Activated naive CD8-positive, alpha-beta T cell treated with anti-CD3 and anti-CD28 coated beads, Interleukin-2, amount 10 ng/mL, durations not matched to agents 7 days and 5 days (primary cell): ENCODE results near the gene MRPL37. TPM values are rescaled to one million over a fixed set of nuclear protein-coding genes. Genes with fewer than 3 reads are reported as not detected.
A peak's percentile ranks its signal among the peaks of the same experiment; 100 is the strongest.
"Not testable (repeated sequence)": the region's sequence is repeated elsewhere in the genome, so short reads cannot be mapped to it uniquely, and the experiment has no call there.

Experiments
- ATAC-seq: fragments of 150-1000 bp; cut with Tn5 transposase; one replicate; pipeline ENCODE4 v1.10.0; 2021; ENCODE audit warnings: low read depth, moderate library complexity
- POLR2A ChIA-PET: fragments of 350-600 bp; sonication (Branson Sonifier 250); formaldehyde crosslinking; loops from one replicate; lab custom pipeline; 2021; ENCODE audit warnings: antibody characterized with exemption; lab: Charles Lee
- DNase-seq: peaks from one replicate; pipeline ENCODE4 v3.0.0; 2021
- H3K27ac Mint-ChIP-seq: one replicate; pipeline ENCODE4 v1.8.0; 2022; ENCODE audit warnings: mild to moderate bottlenecking, mixed read lengths
- H3K27me3 Mint-ChIP-seq: one replicate; pipeline ENCODE4 v1.8.0; 2022; ENCODE audit warnings: mild to moderate bottlenecking, moderate library complexity, mixed read lengths
- H3K36me3 Mint-ChIP-seq: one replicate; pipeline ENCODE4 v1.8.0; 2021; ENCODE audit warnings: mild to moderate bottlenecking, mixed read lengths
- H3K4me1 Mint-ChIP-seq: one replicate; pipeline ENCODE4 v1.8.0; 2021; ENCODE audit warnings: mixed read lengths
- H3K4me3 Mint-ChIP-seq: one replicate; pipeline ENCODE4 v1.8.0; 2022; ENCODE audit warnings: mild to moderate bottlenecking, moderate library complexity, mixed read lengths
- H3K9me3 Mint-ChIP-seq: one replicate; pipeline ENCODE4 v1.8.0; 2021; ENCODE audit warnings: mixed read lengths
- total RNA-seq, 2 experiments: library from RNA; stranded (reverse); gene quantifications; one replicate each; pipeline ENCODE4 v1.2.3, GENCODE V29; 2021

Gene MRPL37
- total RNA-seq, 2 experiments from 2014 or later: 71.8 to 81.6 TPM

DNA sequence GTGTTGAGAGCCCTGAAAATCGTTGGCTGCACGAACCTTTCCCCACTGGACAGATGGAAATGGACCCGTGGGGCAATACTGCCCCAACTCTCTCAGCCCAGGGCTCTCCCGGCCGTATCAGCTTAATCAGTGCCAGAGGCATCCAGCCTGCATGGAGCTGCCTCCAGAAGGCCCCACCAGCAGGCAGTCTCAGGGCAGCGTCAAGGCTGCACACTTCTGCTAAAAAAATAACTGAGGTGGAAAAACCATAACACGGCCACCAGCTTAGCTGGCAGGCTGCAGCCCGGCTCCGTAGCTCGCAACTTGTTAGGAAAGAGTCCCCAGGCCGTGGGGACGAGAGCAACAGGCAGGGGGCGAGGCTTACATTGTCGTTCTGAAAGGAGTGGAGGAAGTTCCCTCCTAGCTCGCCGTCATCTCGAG is 27.9 kb downstream of the MRPL37 start:
- peaks cover 13% of the 10 kb centered on the region for H3K36me3 Mint-ChIP-seq
- ATAC-seq (no peak), DNase-seq (no peak)
- H3K4me1 Mint-ChIP-seq: peaks cover 18% of the 10 kb centered on the region
- no peaks in the 10 kb centered on the region for H3K27me3 Mint-ChIP-seq
- no peak overlapping the region for H3K4me3 Mint-ChIP-seq
- POLR2A ChIA-PET: no interaction called here
- no peaks in the 10 kb centered on the region for H3K9me3 Mint-ChIP-seq
- H3K27ac Mint-ChIP-seq: no peak overlapping the region

DNA sequence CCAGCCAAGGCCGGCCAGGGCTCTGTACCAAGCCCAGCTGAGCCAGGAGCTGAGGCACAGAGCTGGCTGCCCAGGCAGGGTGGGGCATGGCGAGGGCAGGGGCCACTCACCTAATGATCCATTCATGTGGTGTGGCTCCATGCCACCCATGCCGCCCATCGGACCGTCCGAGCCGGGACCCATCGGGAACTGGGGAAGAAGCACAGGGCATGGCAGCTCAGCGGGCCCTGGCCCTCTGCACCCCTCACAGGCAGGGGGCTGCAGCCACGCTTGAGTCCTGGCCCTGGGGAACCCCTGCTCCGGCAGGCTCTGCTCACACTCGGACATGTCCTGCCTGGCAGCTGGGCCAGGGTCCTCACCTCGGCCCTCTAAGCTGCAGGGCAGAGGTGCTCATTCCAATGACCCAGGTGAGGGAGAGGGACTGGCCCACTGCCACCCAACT is 28.7 kb downstream of the MRPL37 start:
- no peaks in the 10 kb centered on the region for H3K27me3 Mint-ChIP-seq
- H3K36me3 Mint-ChIP-seq: peaks cover 13% of the 10 kb centered on the region
- H3K4me3 Mint-ChIP-seq: no peak overlapping the region
- POLR2A ChIA-PET: interaction anchor here (2.1 kb wide), 1 partner anchor 57 kb away, joined by 5 read pairs; no protein-coding TSS in a partner anchor
- peak overlapping the region; percentile 53 for H3K27ac Mint-ChIP-seq
- H3K9me3 Mint-ChIP-seq: no peaks in the 10 kb centered on the region
- H3K4me1 Mint-ChIP-seq: peaks cover 18% of the 10 kb centered on the region
- DNase-seq (no peak), ATAC-seq (no peak)

DNA sequence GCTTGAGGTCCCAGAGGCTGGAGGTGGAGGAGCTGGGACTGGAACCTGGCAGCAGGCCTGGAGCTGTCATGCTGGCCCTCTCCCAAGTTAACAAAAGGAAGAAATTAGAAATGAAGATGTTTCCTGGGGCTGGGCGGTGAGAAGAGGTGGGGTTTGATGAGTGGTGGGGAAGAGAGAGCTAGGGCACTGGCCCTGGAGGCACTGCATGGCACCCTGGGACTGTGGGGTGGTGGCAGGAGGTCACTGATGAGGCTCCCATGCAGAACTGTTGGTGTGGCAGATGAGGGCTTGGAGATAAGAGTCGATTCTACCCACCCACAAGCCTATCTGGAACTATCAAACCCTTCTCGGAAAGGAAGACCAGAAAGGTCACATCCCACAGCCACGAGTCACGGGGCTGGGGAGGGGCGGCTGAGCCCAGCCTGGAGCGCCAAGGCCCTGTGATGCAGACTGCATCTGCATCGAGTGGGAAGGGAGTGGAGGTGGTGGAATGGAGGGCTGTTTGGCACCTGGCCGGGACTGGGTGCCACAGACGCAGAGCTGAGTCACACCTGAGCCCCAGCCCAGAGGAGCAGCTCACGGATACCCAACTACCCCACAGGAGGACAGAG is 29.4 kb downstream of the MRPL37 start:
- POLR2A ChIA-PET: interaction anchor here (0.7 to 2.1 kb wide), 3 partner anchors 9 to 56 kb away, joined by 3 to 5 read pairs (median 3); partner anchors contain the start of genes CYB5RL and MRPL37
- ATAC-seq: peak; percentile 41
- Mint-ChIP-seq H3K27ac (peak overlapping the region; percentile 53), H3K4me1 (peaks cover 18% of the 10 kb centered on the region), H3K4me3 (peak overlapping the region; percentile 17), H3K36me3 (peaks cover 11% of the 10 kb centered on the region), H3K9me3 (no peaks in the 10 kb centered on the region), H3K27me3 (no peaks in the 10 kb centered on the region)
- DNase-seq: no peak

DNA sequence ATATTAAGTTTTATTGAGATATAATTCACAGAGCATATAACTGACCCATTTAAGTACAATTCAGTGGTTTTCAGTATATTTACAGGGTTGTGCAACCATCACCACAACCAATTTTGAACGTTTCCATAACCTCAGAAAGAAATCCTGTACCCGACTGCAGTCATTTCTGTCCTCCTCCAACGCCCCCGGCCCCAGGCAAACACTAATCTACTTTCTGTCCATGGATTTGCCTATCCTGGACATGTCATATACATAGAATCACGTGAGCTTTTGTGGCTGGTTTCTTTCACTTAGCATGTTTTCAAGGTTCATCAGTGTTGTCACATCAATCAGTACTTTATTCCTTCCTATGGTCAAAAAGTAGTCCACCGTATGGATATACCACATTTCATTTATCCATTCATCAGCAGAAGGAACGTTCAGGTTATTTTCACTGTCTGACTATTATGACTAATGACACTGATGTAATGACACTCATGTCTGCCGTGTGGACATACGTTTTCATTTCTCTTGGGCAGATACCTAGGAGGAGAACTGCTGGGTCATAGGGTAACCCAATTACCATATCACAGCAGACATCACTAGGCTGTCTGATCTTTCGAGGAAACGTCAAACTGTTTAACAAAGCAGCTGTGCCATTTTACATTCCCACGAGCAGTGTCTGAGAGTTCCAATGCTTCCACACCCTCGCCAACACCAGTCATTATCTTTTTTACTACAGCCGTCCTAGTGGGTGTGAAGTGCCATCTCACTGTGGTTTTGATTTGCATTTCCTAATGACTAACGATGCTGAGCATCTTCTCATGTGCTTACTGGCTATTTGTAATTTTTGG is 30.8 kb downstream of the MRPL37 start:
- no peaks in the 10 kb centered on the region for H3K9me3 Mint-ChIP-seq
- peaks cover 13% of the 10 kb centered on the region for H3K36me3 Mint-ChIP-seq
- no peak for ATAC-seq
- H3K27ac Mint-ChIP-seq: peak overlapping the region; percentile 26
- no peak for DNase-seq
- peaks cover 21% of the 10 kb centered on the region for H3K4me1 Mint-ChIP-seq
- no peak overlapping the region for H3K4me3 Mint-ChIP-seq
- POLR2A ChIA-PET: interaction anchor here (1.4 kb wide), 1 partner anchor 30 kb away, joined by 3 read pairs; the partner anchor contains the start of genes CYB5RL and MRPL37
- no peaks in the 10 kb centered on the region for H3K27me3 Mint-ChIP-seq

DNA sequence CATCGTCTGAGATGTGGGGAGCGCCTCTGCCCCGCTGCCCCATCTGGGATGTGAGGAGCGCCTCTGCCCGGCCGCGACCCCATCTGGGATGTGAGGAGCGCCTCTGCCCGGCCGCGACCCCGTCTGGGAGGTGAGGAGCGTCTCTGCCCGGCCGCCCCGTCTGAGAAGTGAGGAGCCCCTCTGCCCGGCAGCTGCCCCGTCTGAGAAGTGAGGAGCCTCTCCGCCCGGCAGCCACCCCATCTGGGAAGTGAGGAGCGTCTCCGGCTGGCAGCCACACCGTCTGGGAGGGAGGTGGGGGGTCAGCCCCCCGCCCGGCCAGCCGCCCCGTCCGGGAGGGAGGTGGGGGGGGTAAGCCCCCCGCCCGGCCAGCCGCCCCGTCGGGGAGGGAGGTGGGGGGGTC is 33.2 kb downstream of the MRPL37 start:
- ATAC-seq, DNase-seq, POLR2A ChIA-PET, H3K9me3 Mint-ChIP-seq, H3K4me3 Mint-ChIP-seq, H3K27ac Mint-ChIP-seq, H3K27me3 Mint-ChIP-seq: not testable (repeated sequence)
- peaks cover 20% of the 10 kb centered on the region for H3K36me3 Mint-ChIP-seq
- peaks cover 21% of the 10 kb centered on the region for H3K4me1 Mint-ChIP-seq

DNA sequence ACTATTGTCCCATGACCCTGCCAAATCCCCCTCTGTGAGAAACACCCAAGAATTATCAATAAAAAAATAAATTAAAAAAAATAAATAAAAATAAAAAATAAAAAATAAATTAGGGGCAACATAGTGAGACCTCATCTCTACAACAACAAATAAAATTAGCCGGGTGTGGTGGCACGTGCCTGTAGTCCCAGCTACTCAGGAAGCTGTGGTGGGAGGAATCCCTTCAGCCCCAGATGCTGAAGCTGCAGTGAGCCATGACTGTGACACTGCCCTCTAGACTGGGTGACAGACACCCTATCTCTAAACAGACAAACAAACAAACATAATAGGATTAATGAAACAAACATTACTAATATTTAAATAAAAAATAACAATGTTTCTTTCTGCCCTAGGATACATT is 34.3 kb downstream of the MRPL37 start:
- peaks cover 23% of the 10 kb centered on the region for H3K36me3 Mint-ChIP-seq
- DNase-seq (no peak), ATAC-seq (no peak)
- H3K4me1 Mint-ChIP-seq: peaks cover 20% of the 10 kb centered on the region
- no peaks in the 10 kb centered on the region for H3K27me3 Mint-ChIP-seq
- no peak overlapping the region for H3K4me3 Mint-ChIP-seq
- no peak overlapping the region for H3K27ac Mint-ChIP-seq
- H3K9me3 Mint-ChIP-seq: no peaks in the 10 kb centered on the region
- POLR2A ChIA-PET: no interaction called here

DNA sequence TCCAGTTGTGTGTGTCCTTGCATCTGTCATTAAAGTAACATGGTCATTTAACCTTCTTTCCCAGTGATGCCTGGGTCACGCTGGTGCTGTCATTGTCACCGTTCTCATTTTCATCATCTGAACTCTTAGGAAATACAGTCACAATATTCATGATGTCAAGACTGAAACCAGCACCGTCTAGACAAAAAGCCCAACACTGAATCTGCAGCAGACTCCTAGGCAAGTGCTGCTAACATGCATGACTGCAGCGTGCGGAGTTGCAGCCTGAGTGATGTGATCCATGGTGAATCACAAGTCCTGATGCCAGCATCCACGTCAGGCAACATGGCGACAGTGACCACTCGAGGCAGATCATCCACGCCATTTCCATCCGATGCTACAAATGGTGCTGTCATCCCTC is 37.6 kb downstream of the MRPL37 start:
- Mint-ChIP-seq H3K27me3 (no peaks in the 10 kb centered on the region), H3K27ac (no peak overlapping the region), H3K4me3 (no peak overlapping the region), H3K4me1 (peaks cover 8% of the 10 kb centered on the region), H3K9me3 (no peaks in the 10 kb centered on the region), H3K36me3 (peaks cover 19% of the 10 kb centered on the region)
- POLR2A ChIA-PET: no interaction called here
- DNase-seq (no peak), ATAC-seq (no peak)

DNA sequence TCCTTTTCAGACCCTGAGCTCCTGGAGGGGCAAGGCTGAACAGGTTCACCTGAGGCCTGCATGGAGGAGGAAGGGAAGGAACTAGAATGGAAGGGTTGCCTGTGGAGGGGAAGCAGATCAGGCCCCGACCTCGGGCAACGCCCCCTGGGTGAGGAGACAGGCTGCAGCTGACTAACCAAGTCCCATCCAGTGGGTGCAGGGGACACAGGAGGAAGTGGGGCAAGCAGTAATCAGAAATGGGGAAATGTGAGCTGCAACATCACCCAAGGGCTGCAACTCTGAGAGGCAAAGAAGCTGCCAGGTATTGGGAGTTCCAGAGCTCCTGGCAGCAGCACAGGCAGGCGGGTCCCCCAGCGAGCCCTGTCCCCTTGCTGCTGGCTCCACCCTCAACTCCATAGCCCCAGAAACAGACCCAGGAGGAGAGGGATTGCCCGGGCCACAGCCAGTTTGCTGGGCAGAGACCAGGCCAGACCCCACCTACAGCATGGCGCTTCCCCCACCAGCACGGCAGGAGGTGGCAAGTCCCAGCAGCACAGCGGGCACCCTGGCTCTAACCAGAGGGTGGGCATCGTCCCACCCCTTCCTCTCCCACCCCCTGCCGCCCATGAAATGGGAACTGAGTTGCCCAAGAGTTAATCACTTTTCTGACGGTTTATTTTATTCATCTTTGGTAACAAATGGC is 38.5 kb downstream of the MRPL37 start:
- Mint-ChIP-seq H3K36me3 (peaks cover 23% of the 10 kb centered on the region), H3K27ac (peak overlapping the region; percentile 25), H3K4me1 (peaks cover 11% of the 10 kb centered on the region), H3K4me3 (no peak overlapping the region), H3K9me3 (no peaks in the 10 kb centered on the region), H3K27me3 (no peaks in the 10 kb centered on the region)
- no peak for ATAC-seq
- no peak for DNase-seq
- POLR2A ChIA-PET: no interaction called here

DNA sequence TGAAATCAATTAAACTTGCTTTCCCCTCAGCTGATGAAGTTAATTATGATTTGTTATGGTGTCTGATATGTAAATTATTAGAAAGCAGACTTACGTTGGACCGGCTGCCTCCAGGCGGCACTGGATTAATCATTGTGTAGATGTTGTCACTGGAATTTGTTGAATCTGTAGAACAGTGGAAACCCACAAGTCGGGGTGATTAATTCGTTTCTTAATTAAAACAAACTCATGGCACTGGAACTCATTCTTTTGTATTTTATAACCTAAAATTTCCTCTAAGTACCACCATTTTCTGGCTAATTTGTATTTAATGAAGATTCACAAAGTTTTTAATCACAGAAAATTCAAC is 39.0 kb downstream of the MRPL37 start:
- Mint-ChIP-seq H3K4me3 (no peak overlapping the region), H3K36me3 (peaks cover 23% of the 10 kb centered on the region), H3K27me3 (no peaks in the 10 kb centered on the region), H3K27ac (no peak overlapping the region), H3K9me3 (no peaks in the 10 kb centered on the region), H3K4me1 (peaks cover 11% of the 10 kb centered on the region)
- POLR2A ChIA-PET: no interaction called here
- no peak for DNase-seq
- no peak for ATAC-seq

DNA sequence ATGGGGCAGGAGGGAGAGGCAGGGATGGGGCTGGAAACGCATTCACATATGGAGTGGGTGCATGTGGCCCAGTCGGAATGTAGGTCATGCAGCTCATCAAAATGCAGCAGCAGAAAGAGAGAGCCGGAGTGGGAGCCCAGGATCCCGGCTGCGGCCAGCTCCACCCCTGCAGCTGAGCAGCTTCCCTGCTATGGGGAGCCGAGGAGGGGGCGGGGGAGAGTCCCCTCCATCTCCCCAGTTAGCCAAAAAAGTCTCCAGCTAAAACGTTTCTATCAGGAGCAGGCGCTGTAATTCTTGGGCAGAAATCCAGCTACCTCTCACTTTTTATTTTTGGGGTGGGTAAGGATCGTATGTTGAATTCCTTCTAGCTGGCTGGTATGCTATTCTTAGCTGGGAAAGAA is 39.7 kb downstream of the MRPL37 start:
- Mint-ChIP-seq H3K36me3 (peaks cover 20% of the 10 kb centered on the region), H3K27ac (peak overlapping the region; percentile 38), H3K4me1 (peaks cover 10% of the 10 kb centered on the region), H3K27me3 (no peaks in the 10 kb centered on the region), H3K9me3 (no peaks in the 10 kb centered on the region), H3K4me3 (no peak overlapping the region)
- DNase-seq (no peak), ATAC-seq (no peak)
- POLR2A ChIA-PET: no interaction called here

DNA sequence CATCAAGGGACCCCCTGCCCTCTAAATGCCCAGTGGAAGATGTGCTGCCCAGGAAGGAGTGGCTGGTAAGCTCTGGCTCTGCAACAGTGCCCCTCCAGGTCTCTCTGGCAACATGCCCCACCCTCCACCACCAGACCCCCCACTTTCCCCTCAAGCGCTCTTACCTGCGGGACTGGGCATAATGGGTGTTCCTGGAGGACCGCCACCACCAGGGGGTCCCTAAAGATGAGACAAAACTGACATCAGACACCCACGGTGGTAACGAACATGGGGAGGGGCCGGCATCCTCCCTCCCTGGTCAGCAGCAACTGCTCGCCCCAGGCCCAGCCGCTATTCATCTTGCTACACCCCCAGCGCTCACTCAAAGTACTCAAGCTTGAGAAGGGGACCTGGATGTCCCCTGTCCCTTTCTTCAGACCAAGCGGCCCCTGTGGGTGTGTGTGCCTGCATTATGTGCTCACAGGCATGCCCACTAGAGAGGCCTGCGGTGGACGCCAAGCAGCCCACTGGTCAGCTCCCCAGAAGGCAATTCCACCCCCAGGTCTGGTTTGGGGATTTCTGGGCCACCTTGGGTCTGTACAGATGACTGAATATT is 40.9 kb downstream of the MRPL37 start:
- POLR2A ChIA-PET: no interaction called here
- Mint-ChIP-seq H3K9me3 (no peaks in the 10 kb centered on the region), H3K4me1 (peaks cover 8% of the 10 kb centered on the region), H3K36me3 (peaks cover 17% of the 10 kb centered on the region), H3K27me3 (no peaks in the 10 kb centered on the region), H3K27ac (no peak overlapping the region), H3K4me3 (no peak overlapping the region)
- no peak for DNase-seq
- ATAC-seq: no peak

DNA sequence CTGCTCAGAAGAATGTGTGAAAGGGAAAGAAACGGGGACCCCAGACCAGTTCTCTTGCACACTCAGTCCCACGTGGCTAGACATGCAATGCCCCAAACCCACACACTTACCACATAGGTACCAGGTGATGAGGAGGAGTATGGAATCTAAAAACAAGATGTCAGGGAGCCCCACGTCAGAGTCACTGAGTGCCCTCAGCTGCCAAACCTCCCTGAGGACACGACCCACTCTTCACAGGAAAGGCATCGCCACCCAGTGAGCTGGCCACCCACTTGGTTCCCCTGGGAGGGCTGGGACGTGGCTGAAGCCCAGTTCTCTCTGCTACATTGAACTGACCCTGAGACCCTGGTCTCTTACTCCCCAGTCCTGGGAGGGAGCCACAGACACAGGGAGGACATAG is 41.4 kb downstream of the MRPL37 start:
- Mint-ChIP-seq H3K27ac (no peak overlapping the region), H3K4me3 (no peak overlapping the region), H3K4me1 (peaks cover 8% of the 10 kb centered on the region), H3K27me3 (no peaks in the 10 kb centered on the region), H3K36me3 (peaks cover 17% of the 10 kb centered on the region), H3K9me3 (no peaks in the 10 kb centered on the region)
- ATAC-seq (no peak), DNase-seq (no peak)
- POLR2A ChIA-PET: no interaction called here

DNA sequence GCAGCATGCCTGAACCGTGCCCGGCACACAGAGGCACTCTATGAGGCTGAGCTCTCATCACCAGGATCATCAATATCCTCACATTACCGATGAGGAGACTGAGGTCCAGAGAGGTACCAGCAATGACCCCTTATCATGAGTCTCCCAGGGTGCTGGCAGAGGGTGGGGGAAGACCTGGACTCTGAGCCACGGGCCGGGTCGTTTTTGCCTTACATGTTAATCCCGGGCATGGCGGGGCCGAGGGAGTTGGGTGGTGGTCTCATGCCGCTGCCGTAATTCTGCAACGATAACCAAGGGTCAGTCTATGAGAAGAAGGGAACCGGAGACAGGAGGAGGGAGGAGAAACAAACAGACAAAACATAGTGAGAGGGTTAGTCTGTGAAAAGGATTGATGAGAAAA is 43.1 kb downstream of the MRPL37 start:
- Mint-ChIP-seq H3K4me3 (no peak overlapping the region), H3K9me3 (no peaks in the 10 kb centered on the region), H3K27ac (no peak overlapping the region), H3K27me3 (no peaks in the 10 kb centered on the region), H3K36me3 (peaks cover 8% of the 10 kb centered on the region), H3K4me1 (peaks cover 8% of the 10 kb centered on the region)
- POLR2A ChIA-PET: no interaction called here
- DNase-seq (no peak), ATAC-seq (no peak)
